Measurements from ENCODE around the gene CLASP1.
"Not testable (repeated sequence)": the region's sequence is repeated elsewhere in the genome, so short reads cannot be mapped to it uniquely, and the experiment has no call there.

CLASP1 gene

GRCh38 chr2:121298476-121298875 is 350.8 kb downstream of the CLASP1 start:
- no peak overlapping the region for H3K4me3 Mint-ChIP-seq
- no peak for TF ChIP-seq CTCF (IDR thresholded peaks at IDR 0.05; ENCODE audit: unreplicated experiment in 3 of 3)
- no peak overlapping the region for H3K27ac Mint-ChIP-seq
- H3K36me3 Mint-ChIP-seq (ENCODE audit: low read depth): no peaks in the 10 kb centered on the region
- no peaks in the 10 kb centered on the region for H3K9me3 Mint-ChIP-seq
- peaks cover 14% of the 10 kb centered on the region for H3K27me3 Mint-ChIP-seq (ENCODE audit: low read depth)
- no peaks in the 10 kb centered on the region for H3K4me1 Mint-ChIP-seq

GRCh38 chr2:121297866-121298265 is 351.4 kb downstream of the CLASP1 start:
- not testable (repeated sequence) for H3K27me3 Mint-ChIP-seq (ENCODE audit: low read depth); H3K9me3 Mint-ChIP-seq; H3K4me1 Mint-ChIP-seq; H3K36me3 Mint-ChIP-seq (ENCODE audit: low read depth); H3K4me3 Mint-ChIP-seq; H3K27ac Mint-ChIP-seq

GRCh38 chr2:121297217-121297830 is 351.9 kb downstream of the CLASP1 start:
- Mint-ChIP-seq H3K4me3 (no peak overlapping the region), H3K36me3 (ENCODE audit: low read depth) (no peaks in the 10 kb centered on the region), H3K4me1 (no peaks in the 10 kb centered on the region), H3K9me3 (no peaks in the 10 kb centered on the region), H3K27me3 (ENCODE audit: low read depth) (peaks cover 12% of the 10 kb centered on the region), H3K27ac (no peak overlapping the region)
- peak; percentile 65 to 71 (median 68) for TF ChIP-seq CTCF (IDR thresholded peaks at IDR 0.05; ENCODE audit: unreplicated experiment in 3 of 3)

- Mint-ChIP-seq H3K27ac (no peak overlapping the region), H3K4me1 (no peaks in the 10 kb centered on the region), H3K36me3 (ENCODE audit: low read depth) (no peaks in the 10 kb centered on the region)
Measured at GRCh38 chr2:121295911-121296650, 353.2 kb downstream of the CLASP1 start.

GRCh38 chr2:121294881-121295840 is 354.1 kb downstream of the CLASP1 start:
- H3K27ac Mint-ChIP-seq: no peak overlapping the region
- peaks cover 17% of the 10 kb centered on the region for H3K27me3 Mint-ChIP-seq (ENCODE audit: low read depth)
- H3K4me3 Mint-ChIP-seq: no peak overlapping the region
- TF ChIP-seq CTCF (IDR thresholded peaks at IDR 0.05; ENCODE audit: unreplicated experiment in 3 of 3): no peak
- H3K36me3 Mint-ChIP-seq (ENCODE audit: low read depth): no peaks in the 10 kb centered on the region
- no peaks in the 10 kb centered on the region for H3K9me3 Mint-ChIP-seq
- H3K4me1 Mint-ChIP-seq: no peaks in the 10 kb centered on the region

More at GRCh38 chr2:121295911-121296650, 353.2 kb downstream of the CLASP1 start:
- no peak overlapping the region for H3K4me3 Mint-ChIP-seq
- H3K9me3 Mint-ChIP-seq: no peaks in the 10 kb centered on the region
- no peak for TF ChIP-seq CTCF (IDR thresholded peaks at IDR 0.05; ENCODE audit: unreplicated experiment in 3 of 3)
- H3K27me3 Mint-ChIP-seq (ENCODE audit: low read depth): peaks cover 13% of the 10 kb centered on the region
